ENCODE measurements around the gene TCN2. TPM values are rescaled to one million over a fixed set of nuclear protein-coding genes. Genes with fewer than 3 reads are reported as not detected.

The TCN2 gene
- total RNA-seq, 1 donor from 2014 or later: 4.1 TPM

DNA sequence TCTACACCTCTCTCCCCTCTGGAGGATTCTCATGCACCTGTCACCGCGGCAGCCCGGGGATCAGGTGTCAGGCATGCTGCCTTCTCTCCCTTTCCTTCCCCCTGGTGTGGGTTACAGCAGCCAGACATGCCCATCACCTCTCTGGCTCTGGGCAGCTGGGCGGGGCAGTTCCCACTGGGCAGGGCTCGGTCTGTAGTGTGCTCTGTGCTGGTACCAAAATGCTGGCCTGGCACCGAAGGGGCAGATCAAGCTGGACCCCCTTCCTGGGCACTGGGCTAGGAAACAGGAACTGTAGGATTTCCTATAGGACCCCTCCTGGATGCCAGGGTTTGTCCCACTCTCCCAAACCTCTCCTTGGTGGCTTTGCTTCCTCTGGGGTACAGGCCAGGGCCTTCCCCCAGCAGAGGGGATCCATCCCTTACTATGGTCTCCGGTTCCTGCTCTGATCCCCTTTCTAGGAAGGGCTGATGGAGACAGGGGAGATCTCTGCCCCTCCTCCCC, 33.3 kb upstream of the TCN2 start:
- H3K4me3 Mint-ChIP-seq (ENCODE audit: unreplicated experiment): peak overlapping the region; percentile 52
- H3K4me1 Mint-ChIP-seq (ENCODE audit: low read depth, unreplicated experiment): peaks cover 5% of the 10 kb centered on the region
- DNase-seq: no peak
- H3K9me3 Mint-ChIP-seq (ENCODE audit: unreplicated experiment): peaks cover 4% of the 10 kb centered on the region
- TF ChIP-seq, protein P1, sequence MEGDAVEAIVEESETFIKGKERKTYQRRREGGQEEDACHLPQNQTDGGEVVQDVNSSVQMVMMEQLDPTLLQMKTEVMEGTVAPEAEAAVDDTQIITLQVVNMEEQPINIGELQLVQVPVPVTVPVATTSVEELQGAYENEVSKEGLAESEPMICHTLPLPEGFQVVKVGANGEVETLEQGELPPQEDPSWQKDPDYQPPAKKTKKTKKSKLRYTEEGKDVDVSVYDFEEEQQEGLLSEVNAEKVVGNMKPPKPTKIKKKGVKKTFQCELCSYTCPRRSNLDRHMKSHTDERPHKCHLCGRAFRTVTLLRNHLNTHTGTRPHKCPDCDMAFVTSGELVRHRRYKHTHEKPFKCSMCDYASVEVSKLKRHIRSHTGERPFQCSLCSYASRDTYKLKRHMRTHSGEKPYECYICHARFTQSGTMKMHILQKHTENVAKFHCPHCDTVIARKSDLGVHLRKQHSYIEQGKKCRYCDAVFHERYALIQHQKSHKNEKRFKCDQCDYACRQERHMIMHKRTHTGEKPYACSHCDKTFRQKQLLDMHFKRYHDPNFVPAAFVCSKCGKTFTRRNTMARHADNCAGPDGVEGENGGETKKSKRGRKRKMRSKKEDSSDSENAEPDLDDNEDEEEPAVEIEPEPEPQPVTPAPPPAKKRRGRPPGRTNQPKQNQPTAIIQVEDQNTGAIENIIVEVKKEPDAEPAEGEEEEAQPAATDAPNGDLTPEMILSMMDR (IDR thresholded peaks at IDR 0.05; ENCODE audit: partially characterized antibody, unreplicated experiment): no peak
- H3K27ac Mint-ChIP-seq (ENCODE audit: unreplicated experiment): no peak overlapping the region
- peaks cover 7% of the 10 kb centered on the region for H3K27me3 Mint-ChIP-seq (ENCODE audit: unreplicated experiment)
- H3K36me3 Mint-ChIP-seq (ENCODE audit: unreplicated experiment): no peaks in the 10 kb centered on the region

- Mint-ChIP-seq H3K4me1 (ENCODE audit: low read depth, unreplicated experiment) (peaks cover 5% of the 10 kb centered on the region), H3K9me3 (ENCODE audit: unreplicated experiment) (peaks cover 4% of the 10 kb centered on the region), H3K4me3 (ENCODE audit: unreplicated experiment) (peak within 1 kb of the TSS; percentile 85), H3K27ac (ENCODE audit: unreplicated experiment) (peak within 1 kb of the TSS; percentile 52), H3K27me3 (ENCODE audit: unreplicated experiment) (peaks cover 4% of the 10 kb centered on the region), H3K36me3 (ENCODE audit: unreplicated experiment) (no peaks in the 10 kb centered on the region)
- peak; percentile 34 for DNase-seq
- TF ChIP-seq, protein P1 (IDR thresholded peaks at IDR 0.05; ENCODE audit: partially characterized antibody, unreplicated experiment): no peak
These were observed 32.6 kb upstream of the TCN2 start, which contains the start of gene GAL3ST1 for GRCh38 chr22:30574095-30574981. GAL3ST1 (minus strand) TSS chr22:30574665; CDS start chr22:30557392, 17,273 bp downstream.

DNA sequence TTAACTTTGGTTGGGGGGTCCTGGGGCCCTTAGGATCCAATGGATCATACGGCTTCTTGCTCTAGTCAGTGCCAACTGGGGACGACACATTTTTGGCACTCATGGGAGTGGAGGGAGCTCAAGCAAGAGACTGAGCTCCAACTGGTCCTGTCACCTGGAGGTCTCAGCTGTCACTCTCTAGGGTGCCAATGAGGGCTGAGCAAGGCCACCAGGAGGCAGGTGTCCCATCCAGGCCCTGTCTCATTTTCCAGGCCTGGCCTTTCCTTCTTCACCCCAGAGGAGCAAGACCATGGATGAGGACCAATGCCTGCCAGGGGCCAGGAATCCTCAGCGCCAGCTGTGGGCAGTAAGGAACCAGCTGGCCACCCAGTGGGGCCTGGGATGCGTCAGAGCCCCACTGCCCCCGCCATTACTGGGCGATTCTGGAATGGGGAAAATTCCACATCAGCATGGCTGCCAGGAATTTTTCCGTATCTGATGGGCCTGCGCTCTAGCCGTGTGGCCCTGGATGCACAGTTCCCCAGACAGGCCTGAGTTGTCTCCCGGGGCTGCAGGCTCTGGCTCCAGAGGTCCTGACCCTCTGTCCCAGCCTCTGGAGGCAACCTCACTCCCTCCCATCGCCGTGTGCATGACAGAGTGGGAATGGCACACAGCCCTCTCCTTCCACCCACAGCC, 31.8 kb upstream of the TCN2 start:
- DNase-seq: no peak
- peak overlapping the region; percentile 85 for H3K4me3 Mint-ChIP-seq (ENCODE audit: unreplicated experiment)
- peak overlapping the region; percentile 52 for H3K27ac Mint-ChIP-seq (ENCODE audit: unreplicated experiment)
- peaks cover 5% of the 10 kb centered on the region for H3K4me1 Mint-ChIP-seq (ENCODE audit: low read depth, unreplicated experiment)
- H3K36me3 Mint-ChIP-seq (ENCODE audit: unreplicated experiment): no peaks in the 10 kb centered on the region
- H3K27me3 Mint-ChIP-seq (ENCODE audit: unreplicated experiment): peaks cover 4% of the 10 kb centered on the region
- peaks cover 4% of the 10 kb centered on the region for H3K9me3 Mint-ChIP-seq (ENCODE audit: unreplicated experiment)
- TF ChIP-seq, protein P1 (IDR thresholded peaks at IDR 0.05; ENCODE audit: partially characterized antibody, unreplicated experiment): no peak

DNA sequence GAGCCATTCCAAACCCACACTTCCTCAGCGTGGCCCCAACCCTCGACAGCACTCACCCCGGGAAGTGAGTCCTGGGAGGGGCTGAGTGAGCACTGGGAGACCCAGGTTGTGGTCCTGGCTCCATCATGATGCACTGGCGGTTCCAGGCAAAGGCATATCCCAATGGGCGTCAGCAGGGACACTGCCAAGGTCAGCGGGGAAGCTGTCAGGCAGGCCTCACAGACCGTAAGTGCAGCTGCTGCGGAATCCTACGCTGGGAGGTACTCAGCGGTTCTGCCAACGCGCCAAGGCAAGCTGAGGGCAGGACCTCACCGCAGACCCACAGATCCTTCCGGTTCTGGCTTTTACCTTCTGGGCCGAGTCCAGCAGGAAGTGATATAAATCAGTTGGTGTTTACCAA, 31.1 kb upstream of the TCN2 start:
- no peak for DNase-seq
- H3K4me1 Mint-ChIP-seq (ENCODE audit: low read depth, unreplicated experiment): peaks cover 5% of the 10 kb centered on the region
- TF ChIP-seq, protein P1 (IDR thresholded peaks at IDR 0.05; ENCODE audit: partially characterized antibody, unreplicated experiment): no peak
- H3K27ac Mint-ChIP-seq (ENCODE audit: unreplicated experiment): no peak overlapping the region
- no peak overlapping the region for H3K4me3 Mint-ChIP-seq (ENCODE audit: unreplicated experiment)
- no peaks in the 10 kb centered on the region for H3K36me3 Mint-ChIP-seq (ENCODE audit: unreplicated experiment)
- H3K9me3 Mint-ChIP-seq (ENCODE audit: unreplicated experiment): peaks cover 4% of the 10 kb centered on the region
- peaks cover 4% of the 10 kb centered on the region for H3K27me3 Mint-ChIP-seq (ENCODE audit: unreplicated experiment)
